ENCODE measurements around the gene BCL7A.

- TF ChIP-seq POLR2AphosphoS5 (IDR thresholded peaks at IDR 0.05; ENCODE audit: low read depth, low read length), result no peak
- no peak for TF ChIP-seq TAF1 (IDR thresholded peaks at IDR 0.05; ENCODE audit: borderline replicate concordance, insufficient read depth, low read length)
- TF ChIP-seq FOXP2 (optimal IDR thresholded peaks at IDR 0.05; ENCODE audit: borderline replicate concordance, extremely low read depth, extremely low read length, insufficient read depth), result peak; percentile 42
- TF ChIP-seq REST (IDR thresholded peaks at IDR 0.05; ENCODE audit: insufficient read depth in 1 of 2, low read depth in 2 of 2, low read length in 2 of 2), result no peak
- no peak for TF ChIP-seq SIN3A (IDR thresholded peaks at IDR 0.05; ENCODE audit: borderline replicate concordance, insufficient read depth, low read length)
Measured at GRCh38 chr12:122031342-122032216, 9.9 kb downstream of the BCL7A start.
